Naive B cell (primary cell): ENCODE data around the gene MPI. TPM values are rescaled to one million over a fixed set of nuclear protein-coding genes. Genes with fewer than 3 reads are reported as not detected.

Source experiments
- ATAC-seq, 2 donors: fragments of 150-1000 bp; cut with Tn5 transposase; 2 replicates each; pipeline ENCODE4 v1.10.0; 2021; ENCODE audit warnings: low read depth in 2 of 2, mild to moderate bottlenecking in 2 of 2, moderate library complexity in 2 of 2
- DNase-seq: peaks from one replicate; pipeline ENCODE4 v3.0.0; 2022
- H3K27ac Mint-ChIP-seq, 6 donors: one replicate each; pipeline ENCODE4 v1.8.0; 2020 to 2022; ENCODE audit warnings: mild to moderate bottlenecking in 6 of 6, mixed read lengths in 6 of 6, moderate library complexity in 5 of 6, inconsistent platforms in 2 of 6
- H3K27me3 Mint-ChIP-seq, 3 donors: one replicate each; pipeline ENCODE4 v1.8.0; 2021 to 2022; ENCODE audit warnings: mixed read lengths in 3 of 3, mild to moderate bottlenecking in 1 of 3
- H3K36me3 Mint-ChIP-seq, 2 donors: one replicate each; pipeline ENCODE4 v1.8.0; 2020 to 2022; ENCODE audit warnings: mixed read lengths in 2 of 2, inconsistent platforms in 1 of 2, mild to moderate bottlenecking in 1 of 2
- H3K4me1 Mint-ChIP-seq, 3 donors: one replicate each; pipeline ENCODE4 v1.8.0; 2020 to 2022; ENCODE audit warnings: mixed read lengths in 3 of 3, inconsistent platforms in 1 of 3, mild to moderate bottlenecking in 1 of 3, moderate library complexity in 1 of 3
- H3K4me3 Mint-ChIP-seq, 8 donors: one replicate each; pipeline ENCODE4 v1.8.0; 2020 to 2022; ENCODE audit warnings: mild to moderate bottlenecking in 8 of 8, mixed read lengths in 8 of 8, moderate library complexity in 8 of 8, inconsistent platforms in 2 of 8
- H3K9me3 Mint-ChIP-seq, 7 donors: one replicate each; pipeline ENCODE4 v1.8.0; 2020 to 2022; ENCODE audit warnings: mixed read lengths in 7 of 7, mild to moderate bottlenecking in 5 of 7, inconsistent platforms in 2 of 7, moderate library complexity in 1 of 7
- polyA plus RNA-seq, 6 donors: library from polyadenylated mRNA; unstranded; fragments of 300-500 nt; fragmentation: Illumina TruSeq; gene quantifications; one replicate each; pipeline ENCODE4 v1.2.3, GENCODE V29; 2021; ENCODE audit warnings: low read depth in 6 of 6

The MPI gene
- polyA plus RNA-seq, 6 donors from 2014 or later = 54.3 to 70.0 (median 57.7) TPM

DNA sequence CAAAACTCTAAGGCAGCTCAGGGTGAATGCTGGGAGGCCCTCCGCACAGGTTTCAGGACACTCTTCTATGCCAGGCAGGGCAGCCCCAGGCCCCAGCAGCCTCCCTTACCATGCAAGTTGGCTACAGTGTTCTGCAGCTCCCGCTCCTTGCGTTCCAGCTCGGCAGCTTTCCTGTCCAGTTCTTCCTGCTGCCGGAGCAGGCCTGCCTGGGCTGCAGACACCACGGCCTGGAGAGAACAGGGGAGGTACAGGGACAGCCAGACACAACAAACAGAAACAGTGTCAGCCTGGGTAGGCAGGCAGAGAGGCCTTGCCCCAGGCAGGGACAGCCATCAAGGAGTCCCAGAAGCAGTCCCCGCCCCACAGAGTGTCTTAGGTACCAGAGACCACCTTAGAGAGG is 37.9 kb upstream of the MPI start:
- DNase-seq = no peak
- H3K27ac Mint-ChIP-seq = no peak overlapping the region
- no peak overlapping the region for H3K4me3 Mint-ChIP-seq
- H3K9me3 Mint-ChIP-seq = no peaks in the 10 kb centered on the region
- H3K4me1 Mint-ChIP-seq = peaks cover 10 to 18% (median 10%) of the 10 kb centered on the region in 3 donors
- peaks cover 5 to 29% of the 10 kb centered on the region in 2 donors for H3K36me3 Mint-ChIP-seq
- no peak for ATAC-seq
- no peaks in the 10 kb centered on the region for H3K27me3 Mint-ChIP-seq

DNA sequence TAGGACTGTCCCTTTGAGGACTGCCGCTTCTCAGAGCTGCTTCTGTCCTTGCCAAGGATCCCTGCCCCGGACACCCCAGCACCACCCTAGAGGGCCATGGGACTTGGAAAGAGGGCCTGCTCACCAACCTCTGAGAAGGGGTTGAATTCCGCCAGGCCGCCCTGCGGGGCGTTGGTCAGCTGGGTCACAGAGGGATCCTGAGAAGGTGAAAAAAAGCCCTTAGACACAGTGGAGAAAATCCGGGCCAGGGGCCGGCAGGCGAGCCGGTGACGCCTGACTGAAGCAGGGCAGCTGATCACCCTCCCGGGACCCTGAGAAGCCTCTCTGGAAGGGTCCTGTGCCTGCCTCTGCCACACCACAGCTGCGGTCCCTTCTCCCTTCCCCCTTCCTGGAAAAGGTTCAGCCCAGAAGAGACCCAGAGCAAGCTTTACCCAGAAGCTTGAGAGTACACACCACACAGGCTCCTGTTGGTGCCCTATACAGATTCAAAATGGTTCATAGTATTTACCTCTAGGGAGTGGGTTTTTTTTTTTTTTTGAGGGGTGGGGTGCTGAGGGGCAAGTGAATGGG is 35.3 kb upstream of the MPI start:
- no peak for ATAC-seq
- H3K4me1 Mint-ChIP-seq = peaks cover 31 to 44% (median 36%) of the 10 kb centered on the region in 3 donors
- peak overlapping the region in 1 of 6 donors; percentile 54 for H3K27ac Mint-ChIP-seq
- no peaks in the 10 kb centered on the region for H3K27me3 Mint-ChIP-seq
- peaks cover 4 to 15% of the 10 kb centered on the region in 2 donors for H3K36me3 Mint-ChIP-seq
- peak overlapping the region in 1 of 8 donors; percentile 16 for H3K4me3 Mint-ChIP-seq
- DNase-seq = no peak
- H3K9me3 Mint-ChIP-seq = no peaks in the 10 kb centered on the region

GRCh38 chr15:74855857-74856256 is 34.0 kb upstream of the MPI start:
- peaks cover 31 to 46% (median 44%) of the 10 kb centered on the region in 3 donors for H3K4me1 Mint-ChIP-seq
- H3K4me3 Mint-ChIP-seq = no peak overlapping the region
- H3K36me3 Mint-ChIP-seq = peaks cover 0 to 15% of the 10 kb centered on the region in 2 donors
- no peaks in the 10 kb centered on the region for H3K9me3 Mint-ChIP-seq
- no peak for ATAC-seq
- H3K27me3 Mint-ChIP-seq = no peaks in the 10 kb centered on the region
- peak overlapping the region in 3 of 6 donors; percentile 37 to 89 (median 70) for H3K27ac Mint-ChIP-seq
- DNase-seq = no peak

GRCh38 chr15:74856537-74856936 is 33.3 kb upstream of the MPI start:
- H3K27me3 Mint-ChIP-seq = no peaks in the 10 kb centered on the region

DNA sequence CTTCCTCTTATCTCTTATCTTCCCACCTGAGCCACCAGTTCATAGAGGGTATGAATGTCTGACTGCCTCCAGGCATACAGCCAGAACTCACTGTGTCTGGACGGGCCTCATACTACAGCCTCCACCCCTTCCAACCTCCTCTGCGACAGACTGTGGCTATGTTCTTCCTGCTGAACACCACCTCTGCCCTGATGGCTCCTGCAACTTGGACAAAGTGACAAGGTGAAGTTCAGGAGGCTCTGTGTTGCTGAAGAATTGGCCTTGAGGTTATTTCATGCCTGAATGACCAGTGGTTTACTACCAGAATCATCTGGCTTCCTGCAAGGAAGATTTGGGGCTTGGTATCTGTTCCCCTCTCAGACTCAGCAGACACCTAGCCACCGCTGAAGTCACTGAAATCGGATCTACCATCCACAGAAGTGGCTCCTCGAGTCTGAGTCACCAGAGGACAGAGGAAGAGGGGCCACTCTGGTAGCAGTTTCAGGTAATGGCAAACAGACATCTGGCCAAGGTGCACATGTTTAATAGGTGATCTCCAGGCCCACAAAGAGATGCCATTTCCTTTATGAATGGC is 32.7 kb upstream of the MPI start:
- Mint-ChIP-seq H3K4me1 (peaks cover 31 to 51% (median 40%) of the 10 kb centered on the region in 3 donors), H3K36me3 (peaks cover 0 to 12% of the 10 kb centered on the region in 2 donors), H3K9me3 (no peaks in the 10 kb centered on the region), H3K27me3 (no peaks in the 10 kb centered on the region), H3K4me3 (peak overlapping the region in 5 of 8 donors; percentile 3 to 73 (median 39)), H3K27ac (peak overlapping the region in 4 of 6 donors; percentile 12 to 76 (median 59))
- DNase-seq (peak; percentile 33), ATAC-seq (peak; percentile 79 to 80)

More at GRCh38 chr15:74856537-74856936, 33.3 kb upstream of the MPI start:
- no peak for DNase-seq
- no peak for ATAC-seq
- peak overlapping the region in 1 of 6 donors; percentile 12 for H3K27ac Mint-ChIP-seq
- H3K36me3 Mint-ChIP-seq = peaks cover 0 to 15% of the 10 kb centered on the region in 2 donors
- H3K4me1 Mint-ChIP-seq = peaks cover 31 to 49% (median 42%) of the 10 kb centered on the region in 3 donors
- H3K4me3 Mint-ChIP-seq = peak overlapping the region in 1 of 8 donors; percentile 68
- H3K9me3 Mint-ChIP-seq = no peaks in the 10 kb centered on the region

DNA sequence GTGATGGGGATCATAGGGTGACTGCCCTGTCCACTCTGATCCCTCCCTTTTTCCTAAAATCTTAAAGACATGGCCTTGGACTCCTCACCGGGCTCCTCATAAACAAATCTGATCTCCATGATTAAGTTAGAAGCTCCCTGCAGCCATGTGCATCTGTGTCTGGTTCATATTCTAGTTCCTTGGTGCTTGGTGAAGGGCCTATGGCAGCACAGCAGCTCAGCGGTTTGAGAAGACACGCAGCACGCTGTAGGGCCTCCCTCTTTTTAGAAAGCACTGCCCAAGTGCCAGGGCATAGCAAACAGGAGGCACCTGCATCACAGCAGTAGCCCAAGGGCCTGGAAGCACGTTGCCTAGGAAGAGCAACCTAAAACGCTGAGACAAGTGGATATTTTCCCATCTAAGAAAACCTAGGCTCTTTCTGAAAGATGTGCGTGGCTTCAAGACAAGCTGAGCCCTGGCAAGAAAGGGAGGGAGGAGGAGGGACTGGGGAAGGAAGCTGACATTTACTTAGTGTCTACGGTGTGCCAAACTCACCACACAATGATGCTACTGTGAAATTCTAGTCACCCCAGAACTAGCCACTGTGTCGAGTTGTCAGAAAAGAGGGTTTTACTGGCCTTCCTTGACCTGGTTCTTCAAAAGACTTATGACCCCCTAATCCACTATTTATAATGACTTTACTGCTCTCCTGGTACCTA is 32.0 kb upstream of the MPI start:
- Mint-ChIP-seq H3K4me3 (peak overlapping the region in 6 of 8 donors; percentile 9 to 73 (median 44)), H3K4me1 (peaks cover 31 to 51% (median 40%) of the 10 kb centered on the region in 3 donors), H3K27ac (peak overlapping the region in 5 of 6 donors; percentile 12 to 89 (median 66)), H3K27me3 (no peaks in the 10 kb centered on the region), H3K9me3 (no peaks in the 10 kb centered on the region), H3K36me3 (peaks cover 0 to 8% of the 10 kb centered on the region in 2 donors)
- DNase-seq (no peak), ATAC-seq (no peak)

DNA sequence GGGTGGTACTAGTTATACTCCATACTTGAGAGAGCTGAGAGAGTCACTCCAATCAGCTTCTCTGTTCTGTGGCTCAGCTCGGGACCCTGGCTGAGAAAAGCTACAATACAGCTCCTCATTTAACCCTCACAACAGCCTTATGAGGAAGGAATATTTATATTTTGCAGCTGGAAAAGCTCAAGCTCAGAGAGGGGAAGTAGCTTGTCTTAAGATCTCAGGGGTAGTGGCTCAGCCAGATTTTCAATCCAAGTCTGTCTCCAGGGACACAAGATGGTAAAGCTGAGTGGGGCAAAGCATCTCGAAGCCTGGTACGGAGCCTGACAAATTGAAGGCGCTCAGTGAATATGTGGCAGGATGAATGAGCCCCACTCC is 31.5 kb upstream of the MPI start:
- Mint-ChIP-seq H3K27me3 (no peaks in the 10 kb centered on the region), H3K4me1 (peaks cover 29 to 51% (median 41%) of the 10 kb centered on the region in 3 donors), H3K36me3 (peaks cover 0 to 4% of the 10 kb centered on the region in 2 donors), H3K9me3 (no peaks in the 10 kb centered on the region), H3K27ac (peak overlapping the region in 4 of 6 donors; percentile 12 to 73 (median 36)), H3K4me3 (peak overlapping the region in 4 of 8 donors; percentile 26 to 48 (median 34))
- no peak for ATAC-seq
- no peak for DNase-seq

- peaks cover 40 to 71% (median 63%) of the 10 kb centered on the region in 3 donors for H3K4me1 Mint-ChIP-seq
- H3K4me3 Mint-ChIP-seq = no peak overlapping the region
- no peaks in the 10 kb centered on the region for H3K36me3 Mint-ChIP-seq
- H3K27ac Mint-ChIP-seq = peak overlapping the region in 3 of 6 donors; percentile 10 to 53 (median 12)
- no peaks in the 10 kb centered on the region for H3K27me3 Mint-ChIP-seq
- no peak for ATAC-seq
- no peak for DNase-seq
- H3K9me3 Mint-ChIP-seq = no peaks in the 10 kb centered on the region
Observed at GRCh38 chr15:74863239-74864056, 26.4 kb upstream of the MPI start.

GRCh38 chr15:74864296-74864695 is 25.5 kb upstream of the MPI start:
- Mint-ChIP-seq H3K36me3 (no peaks in the 10 kb centered on the region), H3K27me3 (no peaks in the 10 kb centered on the region), H3K9me3 (no peaks in the 10 kb centered on the region), H3K4me3 (no peak overlapping the region), H3K4me1 (peaks cover 35 to 70% (median 58%) of the 10 kb centered on the region in 3 donors), H3K27ac (peak overlapping the region in 4 of 6 donors; percentile 12 to 69 (median 20))
- no peak for DNase-seq
- no peak for ATAC-seq

GRCh38 chr15:74865316-74865715 is 24.5 kb upstream of the MPI start:
- peaks cover 43 to 70% (median 63%) of the 10 kb centered on the region in 3 donors for H3K4me1 Mint-ChIP-seq
- H3K9me3 Mint-ChIP-seq = no peaks in the 10 kb centered on the region
- ATAC-seq (no peak), DNase-seq (no peak)
- peak overlapping the region; percentile 5 to 99 (median 60) for H3K27ac Mint-ChIP-seq
- H3K36me3 Mint-ChIP-seq = no peaks in the 10 kb centered on the region
- no peak overlapping the region for H3K4me3 Mint-ChIP-seq
- H3K27me3 Mint-ChIP-seq = no peaks in the 10 kb centered on the region

- H3K4me3 Mint-ChIP-seq = peak overlapping the region in 6 of 8 donors; percentile 12 to 60 (median 32)
- DNase-seq (no peak), ATAC-seq (no peak)
- peak overlapping the region in 1 of 6 donors; percentile 44 for H3K27ac Mint-ChIP-seq
- H3K36me3 Mint-ChIP-seq = no peaks in the 10 kb centered on the region
- H3K4me1 Mint-ChIP-seq = peaks cover 50 to 75% (median 71%) of the 10 kb centered on the region in 3 donors
- H3K9me3 Mint-ChIP-seq = no peaks in the 10 kb centered on the region
- H3K27me3 Mint-ChIP-seq = no peaks in the 10 kb centered on the region
Observed at GRCh38 chr15:74866090-74866489, 23.8 kb upstream of the MPI start.

- DNase-seq (no peak), ATAC-seq (no peak)
- no peaks in the 10 kb centered on the region for H3K27me3 Mint-ChIP-seq
- peaks cover 53 to 78% (median 75%) of the 10 kb centered on the region in 3 donors for H3K4me1 Mint-ChIP-seq
- H3K4me3 Mint-ChIP-seq = peak overlapping the region in 6 of 8 donors; percentile 28 to 73 (median 54)
- H3K27ac Mint-ChIP-seq = peak overlapping the region in 4 of 6 donors; percentile 10 to 90 (median 56)
- peaks cover 0 to 1% of the 10 kb centered on the region in 2 donors for H3K36me3 Mint-ChIP-seq
- H3K9me3 Mint-ChIP-seq = no peaks in the 10 kb centered on the region
Observed at GRCh38 chr15:74867466-74868038, 22.3 kb upstream of the MPI start.
